Measurements from ENCODE around the gene SRP54.
"Not testable (repeated sequence)": the region's sequence is repeated elsewhere in the genome, so short reads cannot be mapped to it uniquely, and the experiment has no call there.

The SRP54 gene

DNA sequence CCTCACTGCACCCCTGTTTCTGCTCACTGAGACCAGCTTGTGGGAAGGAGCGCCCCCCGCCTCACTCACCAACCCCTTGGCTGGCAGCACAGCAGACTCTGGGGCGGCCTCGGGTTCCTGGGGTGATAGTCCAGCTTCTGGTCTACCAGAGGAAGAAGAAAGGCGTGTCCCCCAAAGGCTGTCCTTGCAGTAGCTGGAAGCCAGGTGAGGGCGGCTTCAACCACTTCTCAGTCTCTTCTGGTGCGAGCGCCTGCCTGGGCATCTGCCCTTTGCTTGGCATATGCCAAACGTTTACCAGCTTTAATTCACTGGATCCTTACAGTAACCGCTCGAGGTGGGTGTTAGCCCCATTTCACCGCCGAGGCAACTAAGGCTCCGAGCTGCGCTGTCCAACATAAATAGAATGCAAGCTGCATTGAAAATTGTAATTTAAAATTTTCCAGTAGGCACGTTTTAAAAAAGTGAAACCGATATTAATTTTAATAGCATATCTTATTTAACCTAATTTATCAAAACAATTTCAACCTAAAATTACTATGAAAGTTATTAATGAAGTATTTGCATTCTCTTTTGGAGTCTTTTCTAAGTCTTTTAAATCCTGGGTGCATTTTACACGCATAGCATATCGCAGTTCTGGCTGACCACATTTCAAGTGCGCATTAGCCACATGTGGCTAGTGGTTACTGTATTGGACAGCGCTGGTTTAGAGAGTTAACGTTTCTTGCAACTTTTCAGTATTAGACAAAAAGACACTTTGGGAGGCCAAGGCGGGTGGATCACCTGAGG, 64.2 kb downstream of the SRP54 start:
- no peak for DNase-seq (ENCODE audit: low read depth)

DNA sequence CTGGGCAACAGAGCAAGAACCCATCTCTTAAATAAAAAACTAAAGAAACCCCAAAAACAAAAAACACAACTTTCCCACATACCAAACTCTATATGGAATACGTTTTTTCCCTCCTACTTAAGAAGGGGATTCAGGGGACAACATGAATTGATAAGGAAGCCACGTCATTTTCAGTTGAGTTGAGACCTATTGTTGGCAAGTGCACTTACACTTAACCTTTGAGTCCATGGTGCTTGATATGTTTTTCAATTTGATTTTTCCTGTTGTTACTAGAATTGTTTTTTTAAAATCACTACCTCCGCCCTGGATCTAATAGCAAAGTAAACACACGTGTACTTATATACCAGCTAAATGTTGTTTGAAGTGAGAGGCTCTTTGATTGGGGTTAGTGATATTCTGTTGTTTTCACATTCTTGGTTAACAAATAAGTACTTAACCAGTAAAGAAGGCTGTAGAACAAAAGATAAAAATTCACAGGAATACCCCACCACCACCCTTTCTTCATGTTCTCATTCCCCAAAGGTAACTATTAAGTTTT, 65.3 kb downstream of the SRP54 start:
- no peak for DNase-seq (ENCODE audit: low read depth)

DNA sequence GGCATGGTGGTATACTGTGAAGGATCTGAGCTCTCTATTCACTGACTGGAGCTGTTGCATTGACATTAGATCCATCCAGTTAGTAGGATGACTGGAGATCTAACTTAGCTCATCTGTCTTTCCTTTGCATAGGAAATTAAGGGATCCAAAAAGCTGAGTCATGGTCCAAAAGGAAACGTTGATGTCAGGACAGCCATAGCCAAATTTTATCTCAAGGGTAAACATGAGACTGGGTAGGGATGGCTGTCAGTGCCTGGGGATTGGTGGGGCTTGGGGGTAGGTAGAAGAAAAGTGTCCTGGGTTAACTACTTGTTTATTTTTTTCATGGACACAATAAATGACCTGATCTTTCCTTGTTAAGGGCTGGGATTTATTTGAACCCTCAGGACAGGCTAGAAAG, 67.9 kb downstream of the SRP54 start:
- DNase-seq (ENCODE audit: low read depth), result no peak

- DNase-seq (ENCODE audit: low read depth), result no peak
These were observed 69.0 kb downstream of the SRP54 start for GRCh38 chr14:35051796-35052195.

GRCh38 chr14:35052637-35053036, 69.8 kb downstream of the SRP54 start:
- no peak for DNase-seq (ENCODE audit: low read depth)

GRCh38 chr14:35061113-35061791, 78.5 kb downstream of the SRP54 start:
- DNase-seq (ENCODE audit: low read depth), result not testable (repeated sequence)

DNA sequence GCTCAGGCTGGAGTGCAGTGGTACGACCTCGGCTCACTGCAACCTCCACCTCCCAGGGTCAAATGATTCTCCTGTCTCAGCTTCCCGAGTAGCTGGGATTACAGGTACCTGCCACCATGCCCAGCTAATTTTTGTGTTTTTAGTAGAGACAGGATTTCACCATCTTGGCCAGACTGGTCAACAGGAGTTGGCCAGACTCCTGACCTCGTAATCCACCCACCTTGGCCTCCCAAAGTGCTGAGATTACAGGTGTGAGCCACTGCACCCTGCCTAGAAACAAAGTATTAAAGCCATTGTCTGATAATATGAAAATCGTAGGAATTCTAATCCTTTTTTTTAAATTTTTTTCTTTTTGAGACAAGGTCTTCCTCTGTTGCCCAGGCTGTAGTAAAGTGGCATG, 82.9 kb downstream of the SRP54 start:
- DNase-seq (ENCODE audit: low read depth), result not testable (repeated sequence)

DNA sequence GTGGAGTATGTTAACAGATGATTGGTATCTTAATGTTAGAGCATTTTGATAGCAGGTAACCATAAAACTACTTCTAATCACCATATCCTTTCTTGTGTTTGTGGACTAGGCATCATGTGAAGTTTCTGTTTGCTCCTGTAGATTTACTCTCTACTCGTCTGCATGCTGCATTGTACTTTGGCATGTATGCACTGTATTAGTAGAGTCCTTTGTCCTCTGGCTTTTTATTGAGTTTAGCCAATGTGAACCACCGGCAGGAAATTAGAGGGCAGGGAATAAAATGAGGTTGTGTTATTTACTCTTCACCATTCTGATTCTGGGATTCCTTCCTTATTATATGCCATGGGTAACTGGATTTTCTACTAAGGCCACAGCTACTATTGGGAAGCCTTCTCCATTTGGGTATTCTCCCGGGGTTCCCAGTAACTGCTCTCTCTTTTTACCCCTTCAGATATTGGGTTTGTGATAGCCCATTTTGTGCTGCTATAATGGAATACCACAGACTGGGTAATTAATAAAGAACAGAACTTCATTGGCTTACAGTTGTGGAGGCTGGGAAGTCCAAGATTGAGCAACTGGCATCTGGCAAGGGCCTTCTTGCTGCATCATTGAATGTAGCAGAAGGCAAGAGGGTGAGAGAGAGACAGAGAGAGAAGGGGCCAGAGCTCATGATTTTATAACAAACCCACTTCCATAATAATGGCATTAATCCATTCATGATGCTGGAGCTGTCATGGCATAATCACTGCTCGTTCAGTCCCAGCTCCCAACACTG, 85.6 kb downstream of the SRP54 start:
- DNase-seq (ENCODE audit: low read depth), result no peak

- DNase-seq (ENCODE audit: low read depth), result no peak
These were observed 89.4 kb downstream of the SRP54 start for GRCh38 chr14:35072226-35072625.

- no peak for DNase-seq (ENCODE audit: low read depth)
These were observed 90.7 kb downstream of the SRP54 start for GRCh38 chr14:35073486-35073885.

GRCh38 chr14:35078082-35078481, 95.3 kb downstream of the SRP54 start:
- DNase-seq (ENCODE audit: low read depth), result no peak
